ENCODE measurements around the gene NOP9.

- TF ChIP-seq YY1 (IDR thresholded peaks at IDR 0.05; ENCODE audit: insufficient read depth, insufficient read length) = no peak
- TF ChIP-seq ZNF274 (IDR thresholded peaks at IDR 0.05; ENCODE audit: low read depth, low read length) = no peak
- TF ChIP-seq SUZ12 (IDR thresholded peaks at IDR 0.05; ENCODE audit: extremely low read depth, insufficient read depth, insufficient read length) = no peak
These were observed 40.9 kb upstream of the NOP9 start for GRCh38 chr14:24258548-24259265.

Measured in NT2/D1 (cell line).